DMS53 treated with DMSO at 0.1 percent for 48 hours (cell line): ENCODE results near the gene KIF21A.

Experiments used
- DNase-seq: peaks from one replicate; lab custom pipeline; 2025; ENCODE audit not compliant: unreplicated experiment; lab: John Stamatoyannopoulos, UW

KIF21A gene

DNA sequence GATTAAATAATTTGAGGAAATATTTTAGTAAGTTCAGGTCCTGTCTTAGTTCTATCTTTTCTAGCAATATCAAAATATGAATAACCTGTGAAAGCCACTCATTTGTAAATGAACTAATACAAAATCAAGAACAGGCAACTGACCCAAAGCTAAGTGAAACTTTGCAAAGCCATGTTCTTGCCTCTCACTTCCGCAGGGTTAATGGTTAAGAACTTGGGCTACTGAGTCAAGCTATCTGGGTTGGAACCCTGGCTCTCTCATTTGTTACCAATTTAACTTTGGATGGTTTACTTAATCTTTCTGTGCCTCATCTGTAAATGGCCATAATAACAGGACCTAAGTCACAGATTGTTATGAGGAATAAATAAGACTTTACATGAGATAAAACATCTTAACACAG lies 2.8 kb downstream of the KIF21A start:
- DNase-seq, result no peak

DNA sequence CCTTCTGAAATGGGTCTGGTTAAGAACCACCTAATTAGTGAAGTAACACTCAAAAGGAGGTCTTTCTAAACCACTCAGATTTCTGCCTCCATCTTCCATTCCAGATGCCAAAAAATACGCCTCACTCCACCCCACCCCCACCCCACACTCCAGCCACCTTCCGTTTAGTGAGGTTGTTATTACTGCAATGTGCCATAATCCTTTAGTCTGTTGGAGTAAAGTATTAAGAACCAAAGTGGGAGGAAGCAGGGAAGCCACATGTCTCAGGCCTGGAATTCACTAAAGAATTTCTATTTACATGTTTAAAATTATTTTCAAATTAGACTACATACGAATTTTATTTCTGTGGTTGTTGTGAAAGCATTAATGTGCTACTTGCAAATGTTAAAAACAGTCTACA lies 7.4 kb downstream of the KIF21A start:
- DNase-seq, result no peak

DNA sequence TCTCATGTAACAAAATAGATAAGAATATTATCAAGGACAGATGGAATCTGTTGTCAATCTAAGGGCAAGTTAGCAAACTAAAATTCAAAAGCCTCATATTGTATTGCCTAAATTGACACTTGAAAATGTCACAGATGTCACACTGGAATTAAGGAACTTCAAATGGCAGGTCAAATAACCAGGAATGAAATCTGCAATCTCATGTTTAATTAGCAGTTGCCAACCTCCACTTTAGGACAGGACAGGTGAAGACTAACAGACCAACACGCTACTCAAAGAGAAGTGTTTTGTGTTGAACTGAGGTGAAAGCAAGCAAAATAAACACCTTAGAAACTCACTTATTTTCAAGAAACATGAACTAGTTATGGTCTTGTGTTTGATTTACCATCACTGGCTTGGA lies 11.1 kb downstream of the KIF21A start:
- no peak for DNase-seq

DNA sequence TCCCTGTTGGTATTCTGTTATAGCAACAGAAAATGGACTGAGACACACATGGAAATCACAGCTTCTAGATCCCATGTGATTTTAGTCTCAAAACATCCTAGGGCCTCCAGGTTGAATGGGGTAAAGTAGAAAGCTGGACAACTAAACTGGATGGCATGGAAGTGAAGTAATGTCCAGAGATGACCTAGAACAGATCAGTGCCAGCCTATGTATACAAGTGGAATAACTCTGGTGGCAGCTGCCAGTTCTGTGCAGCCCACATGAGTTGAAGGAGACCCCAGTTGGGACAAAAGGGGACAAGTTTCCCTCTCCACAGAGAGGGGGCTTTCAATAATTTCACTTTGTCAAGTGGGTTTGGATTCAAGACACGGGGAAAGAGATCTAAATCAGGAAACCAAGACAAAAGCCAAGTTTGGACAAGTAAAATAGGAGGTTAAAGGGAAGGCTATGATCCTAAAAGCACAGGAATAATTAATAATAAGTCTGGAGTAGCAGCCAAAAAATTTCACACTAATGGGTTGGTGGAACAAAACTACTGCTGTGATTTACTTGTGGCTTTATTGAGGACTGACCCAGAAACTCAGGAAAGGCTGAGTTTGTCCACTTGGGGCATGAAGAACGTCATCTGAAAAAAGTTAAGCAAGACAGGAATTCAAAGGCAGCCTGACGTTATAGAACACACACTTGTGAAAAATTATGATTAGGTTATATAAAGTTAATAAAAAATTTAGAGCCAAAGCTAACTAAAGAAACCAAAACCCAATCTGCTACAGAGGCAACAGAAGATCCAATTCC lies 11.7 kb downstream of the KIF21A start:
- no peak for DNase-seq

DNA sequence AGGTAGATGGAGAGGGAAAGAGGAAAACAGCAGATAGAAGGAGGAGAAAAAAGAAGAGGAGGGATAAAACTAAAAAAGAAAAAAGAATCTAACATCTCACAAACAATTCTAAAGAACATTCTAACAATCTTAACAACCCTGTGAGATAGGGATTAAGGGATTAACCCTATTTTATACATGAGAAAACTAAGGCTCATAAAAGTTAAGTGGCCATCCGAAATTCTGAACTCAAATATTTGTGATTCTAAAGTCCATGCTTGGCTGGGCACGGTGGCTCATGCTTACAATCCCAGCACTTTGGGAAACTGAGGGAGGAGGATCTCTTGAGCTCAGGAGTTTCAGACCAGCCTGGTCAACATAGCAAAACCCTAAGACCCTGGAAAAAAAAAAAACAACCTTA lies 13.1 kb downstream of the KIF21A start:
- DNase-seq, result no peak

DNA sequence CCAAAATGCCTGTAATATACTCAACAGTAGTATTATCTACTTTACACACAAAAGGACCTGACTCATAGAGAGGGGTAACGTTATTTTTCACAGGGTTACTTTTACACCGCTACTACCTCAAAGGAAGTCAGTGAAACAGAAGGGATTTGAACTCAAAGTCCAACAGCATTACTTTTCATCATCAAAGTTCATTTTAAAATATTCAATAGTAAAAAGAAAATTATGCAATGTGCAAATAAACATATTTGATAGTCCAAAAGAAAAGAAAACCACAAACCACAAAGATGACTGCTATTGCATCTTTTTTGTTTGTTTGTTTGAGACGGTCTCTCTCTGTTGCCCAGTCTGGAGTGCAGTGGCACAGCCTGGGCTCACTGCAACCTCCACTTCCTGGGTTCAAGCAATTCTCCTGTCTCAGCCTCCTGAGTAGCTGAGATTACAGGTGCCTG lies 15.5 kb downstream of the KIF21A start:
- no peak for DNase-seq

DNA sequence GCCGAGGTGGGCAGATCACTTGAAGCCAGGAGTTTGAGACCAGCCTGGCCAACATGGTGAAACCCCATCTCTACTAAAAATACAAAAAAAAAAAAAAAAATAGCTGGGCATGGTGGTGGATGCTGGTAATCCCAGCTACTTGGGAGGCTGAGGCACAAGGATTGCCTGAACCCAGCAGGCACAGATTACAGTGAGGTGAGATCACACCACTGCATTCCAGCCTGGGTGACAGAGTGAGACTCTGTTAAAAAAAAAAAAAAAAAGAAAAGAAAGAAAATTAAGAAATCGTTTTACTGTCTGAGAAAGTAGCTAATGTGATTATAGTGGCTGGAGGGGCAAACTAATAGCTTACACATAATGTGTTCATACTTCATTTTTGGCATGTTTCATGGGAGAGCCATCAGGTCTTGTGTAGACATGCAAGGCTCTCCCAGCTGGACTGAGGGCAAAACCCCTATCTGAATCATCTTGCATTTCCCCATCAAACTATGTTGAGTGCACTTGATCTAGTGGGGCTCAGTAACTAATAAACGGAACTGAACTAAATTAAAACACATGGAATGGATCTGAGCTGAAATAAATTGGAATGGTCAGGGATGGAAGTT lies 16.2 kb downstream of the KIF21A start:
- no peak for DNase-seq

DNA sequence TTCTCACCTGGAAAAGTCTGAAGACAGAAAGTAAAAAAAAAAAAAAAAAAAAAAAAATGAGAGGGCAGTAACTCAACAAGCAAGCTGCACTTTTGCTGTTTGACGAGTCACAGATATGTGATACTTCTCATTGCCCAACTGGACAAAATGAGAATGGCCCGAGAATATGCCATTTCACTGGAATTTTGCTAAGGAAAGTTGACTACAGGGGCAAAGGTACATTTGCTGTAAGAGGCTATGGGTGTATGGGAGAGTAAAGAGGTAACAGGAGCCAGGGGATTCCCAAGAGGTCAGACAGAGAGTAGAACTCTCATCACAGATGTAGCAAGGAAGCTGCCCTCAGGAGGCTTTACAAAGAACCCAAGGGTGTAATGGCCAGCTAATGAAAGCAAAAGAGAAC lies 22.9 kb downstream of the KIF21A start:
- no peak for DNase-seq

DNA sequence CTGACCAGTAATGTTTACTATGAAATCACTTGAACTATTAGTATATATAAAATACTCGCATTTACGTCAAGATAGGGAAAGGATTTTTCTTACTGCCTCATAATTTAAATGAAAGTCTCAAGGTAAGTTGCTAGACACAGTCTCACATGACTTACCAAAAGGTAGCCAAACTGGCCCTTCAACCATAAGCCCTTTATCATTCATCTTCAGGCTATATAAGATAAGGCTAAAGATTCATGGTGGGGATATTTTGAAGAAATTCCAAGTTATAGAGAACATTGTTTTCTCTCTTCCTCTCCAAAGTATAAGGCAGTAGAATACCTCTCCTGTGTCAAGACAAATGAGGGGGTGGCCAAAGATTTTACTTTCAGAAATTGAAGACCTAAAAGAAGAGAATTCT lies 23.4 kb downstream of the KIF21A start:
- no peak for DNase-seq

DNA sequence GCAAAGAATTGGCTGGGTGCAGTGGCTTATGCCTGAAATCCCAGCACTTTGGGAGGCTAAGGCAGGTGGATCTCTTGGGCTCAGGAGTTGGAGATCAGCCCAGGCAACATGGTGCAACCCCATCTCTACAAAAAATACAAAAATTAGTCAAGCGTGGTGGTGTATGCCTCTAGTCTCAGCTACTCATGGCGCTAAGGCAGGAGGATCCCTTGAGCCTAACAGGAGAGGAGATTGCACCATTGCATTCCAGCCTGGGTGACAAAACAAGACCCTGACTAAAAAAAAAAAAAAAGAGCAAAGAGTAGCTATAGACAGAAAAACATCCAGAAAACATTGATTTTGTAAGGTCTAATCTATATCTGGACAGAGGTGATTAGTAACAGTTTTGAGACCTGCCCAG lies 25.0 kb downstream of the KIF21A start:
- DNase-seq, result no peak

DNA sequence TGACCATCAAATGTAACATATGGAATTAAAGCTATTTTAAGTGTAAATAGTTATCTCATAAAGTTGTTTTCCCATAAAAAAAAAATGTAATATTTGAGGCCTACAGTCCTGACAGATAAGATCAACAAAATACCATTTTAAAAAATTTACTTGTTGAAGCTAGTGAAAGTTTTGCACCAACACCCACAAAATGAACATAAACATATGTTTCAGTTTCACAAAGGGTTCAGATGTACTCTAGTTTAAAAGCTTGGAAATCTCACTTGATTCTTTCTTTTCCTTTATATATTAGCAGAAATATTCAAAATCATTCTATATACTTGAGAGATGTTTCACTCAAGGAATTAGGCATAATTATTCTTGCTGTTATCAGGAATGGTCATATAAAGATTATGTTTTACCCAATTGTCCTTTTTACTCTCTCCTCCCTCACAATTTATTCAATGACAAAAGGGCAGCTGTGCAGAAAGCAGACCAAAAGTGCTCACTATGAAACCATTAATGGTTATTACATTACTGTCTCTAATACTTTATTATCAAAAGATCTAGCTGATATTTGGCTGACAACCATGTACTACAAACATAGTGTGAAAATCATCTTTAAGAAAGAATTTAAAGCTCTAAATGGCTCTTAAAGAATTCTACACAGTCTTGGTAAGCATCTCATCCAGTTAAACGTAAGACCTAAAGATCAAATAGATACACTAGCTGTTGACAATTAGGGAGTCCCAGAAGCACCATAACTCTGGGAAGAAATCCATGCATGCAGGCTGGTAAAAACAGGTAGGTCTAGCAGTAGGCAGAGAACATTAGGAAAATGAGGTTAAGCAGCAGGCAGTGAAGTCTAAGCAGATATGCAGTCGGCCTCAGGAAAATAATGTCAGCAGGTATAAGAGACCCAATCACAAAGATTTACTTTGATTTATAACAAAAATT lies 28.8 kb downstream of the KIF21A start:
- DNase-seq, result no peak

DNA sequence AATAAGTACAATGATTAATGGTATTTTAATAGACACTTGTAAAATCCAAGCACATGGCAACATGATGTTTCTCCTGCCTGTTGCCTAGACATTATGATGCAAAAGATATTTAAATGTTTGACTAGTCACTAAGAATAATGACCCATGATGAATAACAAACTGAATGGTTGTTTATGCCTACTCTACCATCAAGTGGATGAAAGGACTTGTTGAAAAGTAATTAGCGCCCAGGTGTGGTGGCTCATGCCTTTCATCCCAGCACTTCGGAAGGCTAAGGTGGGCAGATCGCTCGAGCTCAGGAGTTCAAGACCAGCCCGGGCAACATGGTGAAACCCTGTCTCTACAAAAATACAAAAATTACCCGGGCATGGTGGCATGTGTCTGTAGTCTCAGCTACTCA lies 30.7 kb downstream of the KIF21A start:
- DNase-seq, result no peak

DNA sequence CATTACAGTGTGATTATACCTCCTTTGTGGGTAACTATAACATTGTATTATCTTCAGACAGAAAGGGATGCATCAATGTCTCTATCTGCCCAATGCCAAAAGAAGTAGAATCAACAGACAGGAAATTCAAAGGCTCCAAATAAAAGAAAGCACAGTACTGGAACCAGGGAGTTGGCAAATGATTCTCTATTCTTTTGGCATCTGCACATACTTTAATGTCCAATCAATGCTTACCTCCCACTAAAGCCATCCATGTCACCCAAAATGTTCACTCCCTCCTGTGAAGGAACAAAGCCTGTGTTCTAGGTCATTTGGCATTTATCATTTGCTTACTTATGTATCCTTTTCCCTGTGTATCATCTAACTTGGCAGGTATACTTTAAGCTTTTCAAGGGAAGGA lies 36.7 kb downstream of the KIF21A start:
- DNase-seq, result no peak

DNA sequence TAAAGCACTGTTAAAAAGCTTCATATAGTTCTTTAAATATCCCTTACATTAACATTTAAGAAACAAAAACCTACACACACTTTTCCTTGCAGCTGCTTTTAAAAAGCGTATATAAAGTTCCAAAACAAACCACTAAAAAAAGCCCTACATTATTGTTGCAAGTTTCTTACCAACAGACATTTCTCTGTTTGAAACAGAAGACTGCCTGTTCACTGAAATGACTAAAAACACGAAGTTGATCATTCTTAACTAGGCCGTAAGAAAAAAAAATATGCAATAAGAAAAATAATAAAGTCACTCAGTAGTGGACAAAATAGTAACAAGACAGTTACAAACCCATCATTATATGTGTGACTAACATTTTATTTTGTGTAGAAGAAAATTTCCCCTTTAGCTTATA lies 37.3 kb downstream of the KIF21A start:
- no peak for DNase-seq

DNA sequence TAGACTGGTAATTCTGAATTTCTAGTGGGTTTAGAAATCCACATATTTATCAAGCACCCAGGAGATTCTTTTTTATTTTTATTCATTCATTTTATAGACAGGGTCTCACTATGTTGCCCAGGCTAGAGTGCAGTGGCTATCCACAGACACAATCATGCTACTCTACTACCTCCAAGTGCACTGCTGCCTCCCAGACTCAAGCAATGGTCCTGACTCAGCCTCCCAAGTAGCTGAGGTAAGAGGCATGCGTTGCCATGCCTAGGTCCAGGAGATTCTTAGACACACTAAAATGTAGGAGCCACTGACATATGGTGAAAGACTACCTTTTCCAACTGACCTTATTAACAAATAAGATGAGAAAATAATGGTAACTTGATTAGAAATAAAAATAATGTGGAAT lies 38.9 kb downstream of the KIF21A start:
- no peak for DNase-seq

DNA sequence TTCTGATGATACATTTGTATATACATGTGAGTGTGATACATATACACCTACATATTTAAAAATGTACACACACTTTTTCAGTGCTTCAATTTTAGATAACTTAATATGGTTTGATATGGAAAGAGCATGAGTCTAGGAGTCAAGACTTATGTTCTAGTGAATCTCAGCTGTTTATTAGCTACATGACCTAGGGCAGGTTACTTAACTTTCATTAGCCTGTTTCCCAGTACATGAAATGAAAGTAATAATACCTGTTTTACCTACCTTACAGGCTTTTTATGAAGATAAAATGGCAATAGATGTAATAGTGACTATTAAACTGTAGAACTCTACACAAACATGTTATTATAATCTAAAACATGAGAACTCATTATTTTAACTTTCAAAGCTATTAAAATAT lies 39.5 kb downstream of the KIF21A start:
- no peak for DNase-seq

DNA sequence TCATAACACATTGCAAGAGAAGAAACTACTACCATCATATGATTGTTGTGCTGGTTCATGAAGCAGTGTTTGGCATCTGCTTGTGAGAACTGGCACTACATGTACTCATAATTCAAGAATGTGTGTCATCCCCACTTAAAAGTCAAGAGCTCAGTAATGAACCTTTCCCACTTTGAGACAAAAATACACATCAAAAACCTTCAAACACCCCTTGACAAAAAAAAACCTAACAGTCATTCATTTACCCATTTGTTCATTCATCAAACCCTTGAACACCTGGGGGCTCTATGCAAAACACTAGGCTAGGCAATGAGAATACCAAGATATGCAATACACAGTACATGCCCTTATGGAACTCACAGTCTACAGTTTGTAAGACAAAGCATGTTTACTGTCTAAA lies 40.0 kb downstream of the KIF21A start:
- no peak for DNase-seq

DNA sequence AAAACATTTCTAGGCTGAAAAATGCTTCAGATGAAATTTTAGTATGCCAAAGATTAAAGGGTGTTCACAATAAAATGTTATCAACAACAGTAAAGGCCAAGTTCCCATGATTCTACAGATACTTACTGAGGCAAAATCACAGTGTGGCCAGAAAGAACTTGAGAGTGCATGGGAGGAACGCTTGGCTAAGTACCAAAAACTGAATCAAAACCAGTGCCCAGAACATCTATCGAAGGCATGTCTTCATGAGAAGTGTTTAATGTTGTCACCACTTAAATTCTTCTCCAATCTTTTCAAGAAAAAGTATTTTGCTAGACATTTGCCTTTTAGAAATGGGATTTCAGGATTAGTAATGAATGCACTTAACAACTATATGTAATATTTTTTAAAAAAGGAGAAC lies 41.5 kb downstream of the KIF21A start:
- no peak for DNase-seq

DNA sequence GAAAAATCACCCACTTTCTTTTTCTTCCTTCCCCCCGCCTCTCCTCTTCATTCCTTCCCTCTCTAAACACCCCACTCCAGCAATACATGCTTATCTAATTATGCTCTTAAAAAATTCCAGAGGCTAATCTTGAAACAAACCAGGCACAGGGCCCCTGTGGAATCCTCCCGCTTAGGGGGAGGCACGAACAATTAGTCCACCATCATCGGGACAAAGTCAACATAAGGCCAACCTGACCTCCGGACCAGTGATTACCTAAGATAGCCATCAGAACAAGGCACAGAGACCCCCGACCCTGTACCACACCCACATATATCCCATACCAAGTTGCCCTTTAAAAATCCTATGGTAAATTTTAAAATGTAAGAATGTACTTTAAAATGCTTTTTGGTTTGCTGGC lies 47.1 kb downstream of the KIF21A start:
- DNase-seq, result no peak

DNA sequence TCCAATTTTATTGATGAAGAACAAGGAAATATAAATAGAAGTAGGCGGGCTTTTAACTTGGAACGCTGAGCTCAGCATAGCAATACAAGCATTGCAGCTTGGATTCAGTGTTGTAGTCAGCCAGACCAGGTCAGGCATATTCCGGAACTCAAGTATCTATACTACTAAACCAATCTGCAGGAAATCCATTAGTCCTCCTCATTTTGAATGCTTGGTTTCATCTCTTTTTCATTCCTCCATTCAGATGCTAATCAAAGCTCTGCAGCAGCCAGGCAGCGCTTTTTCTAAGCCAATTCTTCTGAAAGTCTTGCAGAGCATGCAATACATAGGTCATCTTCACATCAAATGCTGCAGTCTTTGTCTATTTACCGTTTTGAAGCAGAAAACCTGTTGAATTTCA lies 49.0 kb downstream of the KIF21A start:
- DNase-seq, result no peak

DNA sequence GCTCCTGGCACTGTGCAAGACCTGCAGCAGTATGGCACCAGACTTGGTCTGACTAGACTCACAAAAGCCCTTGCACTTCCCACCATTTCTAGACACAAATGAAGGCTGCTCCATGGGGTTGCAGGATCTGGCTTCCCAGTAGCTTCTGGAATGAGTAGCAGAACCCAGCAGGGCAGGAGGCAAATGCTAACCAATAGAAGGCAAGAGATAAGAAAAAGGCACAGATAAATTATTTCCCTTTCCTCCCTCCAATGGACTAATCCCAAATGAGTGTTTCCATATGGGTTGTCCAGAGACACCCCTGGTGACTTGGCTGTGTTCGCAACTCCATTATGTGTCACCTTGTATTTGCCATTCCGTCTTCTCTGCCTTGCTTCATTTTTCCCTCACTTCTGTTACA lies 49.7 kb downstream of the KIF21A start:
- no peak for DNase-seq
